ENCODE data around the gene KIF1B.

DNA sequence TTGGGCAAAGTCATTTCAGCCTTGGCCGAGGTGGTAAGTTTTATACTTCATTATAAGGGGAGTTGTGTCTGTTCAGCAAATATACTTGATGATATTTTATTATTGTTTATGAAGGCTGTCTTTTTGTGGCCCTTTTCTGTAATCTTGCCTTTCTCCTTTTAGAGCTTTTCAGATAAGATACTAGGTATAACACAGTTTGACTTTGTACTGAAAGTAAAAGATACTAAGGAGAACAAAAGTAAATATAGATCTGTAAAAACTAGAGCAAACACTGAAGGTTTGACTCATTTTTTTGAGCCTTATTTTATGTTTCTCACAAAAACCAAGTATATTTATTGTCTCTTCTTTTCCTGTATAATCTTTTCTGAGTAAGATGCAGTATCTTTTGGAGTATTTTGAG is 61.9 kb downstream of the KIF1B start:
- TF ChIP-seq CTCF (IDR thresholded peaks at IDR 0.05) (no peak), POLR2A (IDR thresholded peaks at IDR 0.05) (no peak)

All from gastroesophageal sphincter (tissue), 3 donors.